Measurements from ENCODE around the gene SLC25A47.
"Not testable (repeated sequence)": the region's sequence is repeated elsewhere in the genome, so short reads cannot be mapped to it uniquely, and the experiment has no call there.

SLC25A47 gene

DNA sequence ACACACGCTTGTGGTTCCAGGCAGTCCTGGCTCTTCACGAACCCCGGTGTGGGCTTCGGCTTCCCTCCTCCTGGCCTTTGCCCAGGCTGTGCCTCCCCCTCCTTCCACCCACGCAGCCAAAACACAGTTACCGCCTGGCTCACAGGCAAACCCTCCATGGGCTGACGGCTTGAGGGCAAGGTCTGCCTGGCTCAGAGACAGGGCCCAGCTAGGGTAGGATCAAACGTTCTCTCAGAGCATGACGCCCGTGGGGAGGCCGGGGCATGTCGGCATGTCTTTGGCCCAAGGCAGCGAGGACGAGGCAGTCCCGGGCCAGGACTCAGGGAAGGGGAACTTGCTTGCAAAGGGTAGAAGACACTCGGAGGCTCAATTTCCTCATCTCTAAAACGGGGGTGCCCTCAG, 2.1 kb downstream of the SLC25A47 start:
- DNase-seq (ENCODE audit: low spot score): no peak

GRCh38 chr14:100325958-100326357, 2.8 kb downstream of the SLC25A47 start:
- no peak for DNase-seq (ENCODE audit: low spot score)

DNA sequence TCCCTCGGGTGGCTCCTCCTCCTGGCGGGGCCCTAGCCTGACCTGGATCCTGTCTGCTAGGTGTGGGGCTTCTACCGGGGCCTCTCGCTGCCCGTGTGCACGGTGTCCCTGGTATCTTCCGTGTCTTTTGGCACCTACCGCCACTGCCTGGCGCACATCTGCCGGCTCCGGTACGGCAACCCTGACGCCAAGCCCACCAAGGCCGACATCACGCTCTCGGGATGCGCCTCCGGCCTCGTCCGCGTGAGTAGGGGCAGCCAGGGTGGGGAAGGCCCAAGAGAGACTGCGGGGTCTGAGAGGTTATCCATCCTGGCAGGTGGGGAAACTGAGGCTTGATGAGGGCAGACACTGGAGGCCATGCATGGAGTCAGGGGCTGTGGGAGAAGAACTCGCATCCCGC, 4.0 kb downstream of the SLC25A47 start:
- no peak for DNase-seq (ENCODE audit: low spot score)

DNA sequence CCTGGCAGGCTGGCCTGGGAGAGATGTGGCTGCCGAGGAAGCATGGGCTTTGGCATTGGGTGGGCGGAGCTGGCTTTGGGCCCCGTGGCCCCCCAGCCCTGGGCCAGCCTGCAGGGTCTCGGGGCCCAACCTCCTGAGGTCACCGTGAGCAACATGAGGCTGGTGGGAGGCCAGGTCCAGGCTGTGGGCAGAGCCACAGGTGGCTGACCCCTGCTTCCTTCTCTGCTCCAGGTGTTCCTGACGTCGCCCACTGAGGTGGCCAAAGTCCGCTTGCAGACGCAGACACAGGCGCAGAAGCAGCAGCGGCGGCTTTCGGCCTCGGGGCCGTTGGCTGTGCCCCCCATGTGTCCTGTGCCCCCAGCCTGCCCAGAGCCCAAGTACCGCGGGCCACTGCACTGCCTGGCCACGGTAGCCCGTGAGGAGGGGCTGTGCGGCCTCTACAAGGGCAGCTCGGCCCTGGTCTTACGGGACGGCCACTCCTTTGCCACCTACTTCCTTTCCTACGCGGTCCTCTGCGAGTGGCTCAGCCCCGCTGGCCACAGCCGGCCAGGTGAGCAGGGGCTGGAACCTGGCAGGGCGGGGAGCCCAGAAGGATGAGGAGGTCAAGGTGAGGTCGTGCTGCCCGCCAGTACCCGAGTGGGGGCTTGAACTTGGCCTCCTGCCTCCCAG, 5.5 kb downstream of the SLC25A47 start:
- no peak for DNase-seq (ENCODE audit: low spot score)

DNA sequence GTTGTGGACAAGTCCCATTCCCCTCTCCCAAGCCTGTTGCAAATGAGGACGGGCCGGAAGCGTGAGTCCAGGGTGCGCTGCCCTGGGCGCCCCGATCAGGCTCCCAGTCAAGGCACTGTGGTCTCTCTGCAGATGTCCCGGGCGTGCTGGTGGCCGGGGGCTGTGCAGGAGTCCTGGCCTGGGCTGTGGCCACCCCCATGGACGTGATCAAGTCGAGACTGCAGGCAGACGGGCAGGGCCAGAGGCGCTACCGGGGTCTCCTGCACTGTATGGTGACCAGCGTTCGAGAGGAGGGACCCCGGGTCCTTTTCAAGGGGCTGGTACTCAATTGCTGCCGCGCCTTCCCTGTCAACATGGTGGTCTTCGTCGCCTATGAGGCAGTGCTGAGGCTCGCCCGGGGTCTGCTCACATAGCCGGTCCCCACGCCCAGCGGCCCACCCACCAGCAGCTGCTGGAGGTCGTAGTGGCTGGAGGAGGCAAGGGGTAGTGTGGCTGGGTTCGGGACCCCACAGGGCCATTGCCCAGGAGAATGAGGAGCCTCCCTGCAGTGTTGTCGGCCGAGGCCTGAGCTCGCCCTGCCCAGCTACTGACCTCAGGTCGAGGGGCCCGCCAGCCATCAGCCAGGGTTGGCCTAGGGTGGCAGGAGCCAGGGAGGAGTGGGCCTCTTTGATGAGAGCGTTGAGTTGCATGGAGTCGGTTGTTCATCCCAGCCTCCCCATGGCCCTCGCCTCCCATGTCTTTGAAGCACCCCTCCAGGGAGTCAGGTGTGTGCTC, 6.3 kb downstream of the SLC25A47 start:
- no peak for DNase-seq (ENCODE audit: low spot score)

DNA sequence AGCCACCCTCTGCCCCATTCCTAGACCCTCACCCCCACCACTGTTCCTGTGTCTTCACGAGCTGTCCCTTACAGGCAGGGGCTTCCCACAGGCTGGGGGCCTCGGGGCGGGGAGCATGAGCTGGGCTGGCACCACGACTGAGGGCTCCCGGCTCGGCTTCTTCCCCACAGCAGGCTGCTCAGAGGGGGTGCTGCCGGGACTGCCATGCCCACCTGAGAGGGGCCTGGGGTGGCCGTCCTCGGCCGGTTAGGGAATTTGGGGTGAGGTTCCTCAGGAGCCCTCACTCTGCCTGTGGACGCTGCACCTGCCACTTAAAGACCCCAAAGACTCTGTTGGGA, 6.8 kb downstream of the SLC25A47 start:
- DNase-seq (ENCODE audit: low spot score): no peak

GRCh38 chr14:100330388-100330931, 7.3 kb downstream of the SLC25A47 start:
- DNase-seq (ENCODE audit: low spot score): no peak

- DNase-seq (ENCODE audit: low spot score): no peak
Observed at GRCh38 chr14:100332071-100332639, 9.0 kb downstream of the SLC25A47 start.

- no peak for DNase-seq (ENCODE audit: low spot score)
Observed at GRCh38 chr14:100332797-100333196, 9.7 kb downstream of the SLC25A47 start.

GRCh38 chr14:100333311-100333710, 10.2 kb downstream of the SLC25A47 start:
- DNase-seq (ENCODE audit: low spot score): no peak

DNA sequence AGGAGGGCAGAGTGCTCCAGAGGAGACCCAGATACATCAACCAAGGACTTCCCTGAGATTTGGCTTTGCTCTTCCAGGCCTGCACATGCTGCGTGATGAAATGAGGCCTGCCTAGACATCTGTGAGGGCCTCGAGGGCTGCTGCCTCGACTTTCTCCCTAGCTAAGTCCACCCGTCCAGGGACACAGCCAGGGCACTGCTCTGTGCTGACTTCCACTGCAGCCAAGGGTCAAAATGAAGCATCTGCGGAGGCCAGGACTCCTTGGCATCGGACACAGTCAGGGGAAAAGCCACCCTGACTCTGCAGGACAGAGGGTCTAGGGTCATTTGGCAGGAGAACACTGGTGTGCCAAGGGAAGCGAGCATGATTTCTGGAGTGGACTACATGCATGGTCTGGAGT, 10.7 kb downstream of the SLC25A47 start:
- DNase-seq (ENCODE audit: low spot score): no peak

GRCh38 chr14:100334904-100335303, 11.8 kb downstream of the SLC25A47 start:
- DNase-seq (ENCODE audit: low spot score): no peak

- DNase-seq (ENCODE audit: low spot score): no peak
Observed at GRCh38 chr14:100336618-100337530, 13.7 kb downstream of the SLC25A47 start.

- no peak for DNase-seq (ENCODE audit: low spot score)
Observed at GRCh38 chr14:100339766-100340422, 16.8 kb downstream of the SLC25A47 start.

DNA sequence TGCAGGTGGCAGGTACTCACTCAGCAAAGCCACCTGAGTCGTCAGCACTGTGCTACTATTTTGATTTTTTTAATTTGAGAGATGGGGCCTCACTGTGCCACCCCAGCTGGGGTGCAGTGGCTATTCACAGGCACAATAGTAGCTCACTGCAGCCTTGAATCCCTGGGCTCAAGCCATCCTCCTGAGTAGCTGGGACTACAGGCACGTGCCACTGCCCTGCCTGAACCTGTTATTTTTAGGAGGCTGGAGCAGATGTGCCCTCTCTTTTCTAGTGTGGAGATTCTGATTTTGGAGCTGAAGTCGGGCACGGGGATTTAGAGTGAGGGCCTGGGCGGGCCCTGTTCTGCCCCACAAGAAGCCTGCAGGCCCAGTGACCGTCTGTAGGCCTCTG, 17.3 kb downstream of the SLC25A47 start:
- DNase-seq (ENCODE audit: low spot score): no peak

DNA sequence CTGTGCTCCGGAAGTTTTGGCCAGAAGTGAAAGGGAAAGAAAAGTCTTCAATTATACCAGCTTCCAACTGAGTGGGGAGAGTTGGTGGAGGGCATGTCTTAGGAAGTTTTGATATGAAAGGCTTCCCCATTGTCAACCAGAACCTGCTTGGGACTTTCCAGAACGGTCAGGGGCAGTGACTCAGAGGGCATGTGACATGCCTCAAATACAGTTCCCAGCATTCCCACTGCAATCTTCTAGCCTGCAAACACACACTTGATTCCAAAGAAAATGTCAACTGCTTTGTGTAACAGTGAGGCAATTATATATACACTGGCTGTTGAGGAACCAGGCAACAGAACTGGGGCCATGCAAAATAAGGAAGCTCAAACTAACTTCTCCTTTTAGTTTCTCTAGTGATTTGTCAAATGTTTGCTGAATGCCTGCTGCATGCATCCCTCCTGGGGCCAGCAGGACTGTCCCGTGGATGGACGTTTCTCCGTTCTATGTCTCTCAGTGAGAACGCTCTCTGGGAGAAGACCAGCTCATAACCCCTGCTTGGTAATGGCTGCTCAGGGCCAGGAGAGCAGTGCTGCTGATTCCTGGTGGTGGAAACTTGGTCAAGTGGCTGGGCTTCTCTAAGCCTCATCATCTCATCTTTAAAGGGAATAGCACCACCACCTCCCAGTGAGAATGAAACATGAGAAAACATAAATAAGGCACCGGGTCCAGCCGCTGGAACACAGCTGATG, 18.3 kb downstream of the SLC25A47 start:
- DNase-seq (ENCODE audit: low spot score): no peak

- peak; percentile 18 for DNase-seq (ENCODE audit: low spot score)
Observed at GRCh38 chr14:100342195-100342594, 19.1 kb downstream of the SLC25A47 start.

- not testable (repeated sequence) for DNase-seq (ENCODE audit: low spot score)
Observed at GRCh38 chr14:100342826-100343225, 19.7 kb downstream of the SLC25A47 start.

GRCh38 chr14:100344657-100345056, 21.5 kb downstream of the SLC25A47 start:
- not testable (repeated sequence) for DNase-seq (ENCODE audit: low spot score)

- DNase-seq (ENCODE audit: low spot score): no peak
Observed at GRCh38 chr14:100345711-100346110, 22.6 kb downstream of the SLC25A47 start.

Data from D341Med (cell line).